IPS-20b (cell line): ENCODE measurements around the gene NFKBIE.

ENCODE experiments used
- H3K27ac ChIP-seq: one replicate; pipeline ENCODE4 v1.5.1; 2013; ENCODE audit warnings: low read length
- H3K27me3 ChIP-seq: 2 replicates; pipeline ENCODE4 v1.6.1; 2013; ENCODE audit warnings: mild to moderate bottlenecking, low read length, inconsistent platforms; ENCODE audit not compliant: insufficient read depth
- H3K36me3 ChIP-seq: 2 replicates; pipeline ENCODE4 v1.6.1; 2013; ENCODE audit warnings: low read depth, mild to moderate bottlenecking, inconsistent platforms, low read length, moderate library complexity; ENCODE audit not compliant: insufficient read depth
- H3K4me1 ChIP-seq: 2 replicates; pipeline ENCODE4 v1.6.1; 2013; ENCODE audit warnings: mild to moderate bottlenecking, control low read depth, inconsistent platforms, low read length, moderate library complexity; ENCODE audit not compliant: insufficient read depth
- H3K4me3 ChIP-seq: 2 replicates; pipeline ENCODE4 v1.5.1; 2013; ENCODE audit warnings: mild to moderate bottlenecking, low read length, inconsistent platforms
- H3K9ac ChIP-seq: 2 replicates; pipeline ENCODE4 v1.6.1; 2013; ENCODE audit warnings: low read depth, mild to moderate bottlenecking, inconsistent platforms, low read length, moderate library complexity
- H3K9me3 ChIP-seq: 2 replicates; pipeline ENCODE4 v1.6.1; 2013; ENCODE audit warnings: mild to moderate bottlenecking, low read depth, low read length, inconsistent platforms; ENCODE audit not compliant: insufficient read depth

NFKBIE gene

DNA sequence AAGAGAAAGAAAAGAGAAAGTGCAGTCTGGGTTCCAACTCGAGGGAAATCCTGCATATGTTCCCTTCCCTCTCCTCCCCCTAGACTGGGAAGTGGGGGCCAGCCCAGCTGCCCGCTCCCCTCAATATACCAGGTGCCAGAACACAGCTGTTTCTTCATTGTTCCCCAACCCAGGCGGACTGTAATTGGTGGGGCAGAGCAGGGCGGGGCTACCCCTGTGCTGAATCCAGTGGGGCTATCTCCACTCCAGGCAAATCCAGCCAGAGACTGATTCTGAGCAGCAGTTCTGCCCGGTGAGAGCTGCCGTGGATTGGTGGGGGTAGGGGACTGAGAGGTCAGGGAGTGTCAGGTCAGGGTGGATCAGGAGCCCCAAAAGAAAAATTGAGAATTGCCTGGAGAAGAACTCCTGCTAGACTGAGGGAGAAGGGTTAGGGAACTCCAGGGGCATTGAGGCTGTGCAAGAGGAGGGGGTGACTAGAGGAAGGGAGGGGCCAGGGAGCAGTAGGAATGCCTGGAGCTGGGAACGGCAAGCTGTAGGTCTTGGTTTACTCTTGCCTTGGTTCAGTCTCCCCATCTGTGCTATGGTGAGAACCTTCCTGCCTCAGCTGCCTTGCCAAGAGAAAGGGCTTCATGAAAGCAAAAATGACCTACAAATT, 48.5 kb downstream of the NFKBIE start, which contains the start of gene MYMX:
Gene MYMX (plus strand): TSS at position 250 of the 655 bp plus-strand sequence. CDS start 546 bp downstream, outside the sequence.
- Histone ChIP-seq H3K4me1 (peaks cover 25% of the 10 kb centered on the region), H3K4me3 (peak within 1 kb of the TSS; percentile 70; the same call in 1 of the 2 replicates), H3K36me3 (no peaks in the 10 kb centered on the region), H3K27ac (no peak within 1 kb of the TSS), H3K27me3 (peaks cover 3% of the 10 kb centered on the region), H3K9me3 (no peaks in the 10 kb centered on the region), H3K9ac (peak within 1 kb of the TSS; percentile 61; the same call in 1 of the 2 replicates)

DNA sequence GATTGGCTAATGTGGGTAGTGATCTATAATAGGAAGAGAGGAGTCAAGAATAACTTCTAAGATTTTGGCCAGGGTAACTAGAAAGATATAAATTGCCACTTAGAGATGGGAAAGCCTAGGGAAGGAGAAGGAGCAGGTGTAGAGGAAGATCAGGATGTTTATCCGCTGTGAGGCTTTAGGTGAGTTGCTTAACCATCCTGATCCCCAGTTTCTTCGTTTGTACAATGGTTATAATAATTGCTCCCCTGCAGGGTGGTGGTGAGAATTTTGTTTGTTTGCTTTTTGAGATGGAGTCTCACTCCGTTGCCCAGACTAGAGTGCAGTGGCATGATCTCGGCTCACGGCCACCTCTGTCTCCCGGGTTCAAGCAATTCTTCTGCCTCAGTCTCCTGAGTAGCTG, 51.0 kb downstream of the NFKBIE start:
- peaks cover 19% of the 10 kb centered on the region for H3K4me1 ChIP-seq
- peaks cover 3% of the 10 kb centered on the region for H3K27me3 ChIP-seq
- H3K27ac ChIP-seq = no peak overlapping the region
- no peaks in the 10 kb centered on the region for H3K9me3 ChIP-seq
- H3K9ac ChIP-seq = no peak overlapping the region
- no peaks in the 10 kb centered on the region for H3K36me3 ChIP-seq
- no peak overlapping the region for H3K4me3 ChIP-seq

DNA sequence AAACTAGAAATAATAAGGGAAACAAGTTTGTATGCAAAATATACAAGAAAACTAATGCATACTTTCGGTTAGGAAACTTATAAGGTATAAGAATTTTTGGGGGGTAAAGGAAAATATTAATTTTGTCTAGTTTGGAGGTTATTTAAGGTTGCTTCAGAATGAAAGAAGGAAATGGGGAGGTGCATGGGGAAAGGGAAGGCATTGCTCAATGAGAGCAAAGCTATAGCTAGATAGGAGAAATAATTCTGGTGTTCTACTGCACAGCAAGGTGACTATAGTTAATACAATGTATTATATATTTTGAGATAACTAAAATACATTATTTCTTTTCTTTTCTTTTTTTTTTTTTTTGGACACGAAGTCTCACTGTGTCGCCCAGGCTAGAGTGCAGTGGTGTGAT, 54.1 kb downstream of the NFKBIE start:
- Histone ChIP-seq H3K27me3 (no peaks in the 10 kb centered on the region), H3K9me3 (no peaks in the 10 kb centered on the region), H3K27ac (no peak overlapping the region), H3K4me1 (peaks cover 4% of the 10 kb centered on the region; the same call in 1 of the 2 replicates), H3K9ac (no peak overlapping the region), H3K4me3 (no peak overlapping the region), H3K36me3 (no peaks in the 10 kb centered on the region)
